Tibial nerve (tissue), 4 donors: ENCODE data around the gene NOC2L. TPM values are rescaled to one million over a fixed set of nuclear protein-coding genes. Genes with fewer than 3 reads are reported as not detected.

Experiments
- DNase-seq, 2 donors: peaks; one replicate each; pipeline ENCODE4 v3.0.0-alpha.2; 2019; ENCODE audit warnings: low spot score in 2 of 2
- H3K27ac ChIP-seq, 4 donors: fragments of 200-600 bp; sonication (generic) in 3 of 4; one replicate each; pipeline ENCODE4 v1.5.1; 2017 to 2019; ENCODE audit warnings: mild to moderate bottlenecking in 1 of 4
- H3K27me3 ChIP-seq, 2 donors: fragments of 200-600 bp; sonication (generic) in 1 of 2; one replicate each; pipeline versions ENCODE4 v1.5.1 to v1.6.0; 2017 to 2019
- H3K36me3 ChIP-seq, 3 donors: fragments of 200-600 bp; sonication (generic); one replicate each; pipeline ENCODE4 v1.5.1; 2018 to 2019
- H3K4me1 ChIP-seq, 4 donors: fragments of 200-600 bp; sonication (generic) in 3 of 4; one replicate each; pipeline ENCODE4 v1.5.1; 2017 to 2019
- H3K4me3 ChIP-seq, 4 donors: fragments of 200-600 bp; sonication (generic) in 3 of 4; one replicate each; pipeline ENCODE4 v1.5.1; 2017 to 2019; ENCODE audit warnings: mild to moderate bottlenecking in 1 of 4, moderate library complexity in 1 of 4
- H3K9me3 ChIP-seq, 4 donors: fragments of 200-600 bp; sonication (generic) in 3 of 4; one replicate each; pipeline ENCODE4 v1.5.1; 2017 to 2019
- CTCF ChIP-seq, 5 experiments: fragments of 200-600 bp in 3 of 5; fragments of 450-650 bp in 2 of 5; sonication (generic) in 3 of 5; IDR thresholded peaks; one replicate each; pipeline ENCODE4 v1.5.1; 2016 to 2019; ENCODE audit warnings: antibody characterized with exemption in 5 of 5, mild to moderate bottlenecking in 3 of 5, moderate library complexity in 2 of 5
- EP300 ChIP-seq, 2 donors: sonication (generic); formaldehyde crosslinking; IDR thresholded peaks; one replicate each; pipeline ENCODE4 v1.6.1; 2017; ENCODE audit warnings: antibody characterized with exemption in 2 of 2, mild to moderate bottlenecking in 1 of 2
- POLR2A ChIP-seq, 2 donors: fragments of 450-650 bp; IDR thresholded peaks; one replicate each; pipeline ENCODE4 v1.6.1; 2017; ENCODE audit warnings: antibody characterized with exemption in 2 of 2, mild to moderate bottlenecking in 2 of 2, moderate library complexity in 2 of 2
- WGBS, 2 donors: methylation state at CpG; one replicate each; pipeline ENCODE4 v1.1.5; 2018; 5-methylcytosine and 5-hydroxymethylcytosine counted together
- total RNA-seq, 4 donors: library from RNA; depleted of rRNA; stranded (reverse); fragments of >200 nt; gene quantifications; one replicate each; pipeline ENCODE4 v1.1.0, GENCODE V29; 2016

The NOC2L gene
- total RNA-seq, 4 donors from 2014 or later = 28.2 to 54.0 (median 46.4) TPM

GRCh38 chr1:930633-931138, 28.4 kb downstream of the NOC2L start:
- H3K27ac ChIP-seq = no peak overlapping the region
- peaks cover 0 to 55% of the 10 kb centered on the region in 2 donors for H3K27me3 ChIP-seq
- no peak for TF ChIP-seq POLR2A (IDR thresholded peaks at IDR 0.05)
- TF ChIP-seq CTCF (IDR thresholded peaks at IDR 0.05) = no peak
- TF ChIP-seq EP300 (IDR thresholded peaks at IDR 0.05) = no peak
- WGBS, 2 donors = 68 to 69% methylated on average over 10 to 14 of the region's 18 CpGs
- H3K9me3 ChIP-seq = no peaks in the 10 kb centered on the region
- H3K36me3 ChIP-seq = no peaks in the 10 kb centered on the region
- DNase-seq = no peak
- H3K4me3 ChIP-seq = no peak overlapping the region
- H3K4me1 ChIP-seq = peaks cover 0 to 15% (median 0%) of the 10 kb centered on the region in 4 donors

- TF ChIP-seq EP300 (IDR thresholded peaks at IDR 0.05) (no peak), POLR2A (IDR thresholded peaks at IDR 0.05) (no peak), CTCF (IDR thresholded peaks at IDR 0.05) (no peak)
- Histone ChIP-seq H3K27me3 (peaks cover 0 to 53% of the 10 kb centered on the region in 2 donors), H3K36me3 (no peaks in the 10 kb centered on the region), H3K9me3 (no peaks in the 10 kb centered on the region), H3K4me1 (peaks cover 0 to 14% (median 2%) of the 10 kb centered on the region in 4 donors), H3K4me3 (no peak overlapping the region), H3K27ac (no peak overlapping the region)
- 89 to 90% methylated on average over 35 to 36 of the region's 40 CpGs for WGBS, 2 donors
- DNase-seq = no peak
These were observed 29.1 kb downstream of the NOC2L start for GRCh38 chr1:929712-930632.

- H3K27ac ChIP-seq = no peak overlapping the region
- DNase-seq = no peak
- peaks cover 0 to 18% (median 5%) of the 10 kb centered on the region in 4 donors for H3K4me1 ChIP-seq
- TF ChIP-seq EP300 (IDR thresholded peaks at IDR 0.05) = no peak
- H3K9me3 ChIP-seq = no peaks in the 10 kb centered on the region
- WGBS, 2 donors = 70 to 80% methylated on average over 37 to 40 of the region's 40 CpGs
- H3K4me3 ChIP-seq = no peak overlapping the region
- no peaks in the 10 kb centered on the region for H3K36me3 ChIP-seq
- peaks cover 0 to 55% of the 10 kb centered on the region in 2 donors for H3K27me3 ChIP-seq
These were observed 30.0 kb downstream of the NOC2L start for GRCh38 chr1:928825-929661.

- 66 to 69% methylated on average over 9 to 10 of the region's 10 CpGs for WGBS, 2 donors
- H3K27me3 ChIP-seq = peaks cover 0 to 54% of the 10 kb centered on the region in 2 donors
These were observed 31.3 kb downstream of the NOC2L start for GRCh38 chr1:927748-928147.

More at GRCh38 chr1:927748-928147, 31.3 kb downstream of the NOC2L start:
- Histone ChIP-seq H3K36me3 (no peaks in the 10 kb centered on the region), H3K4me1 (peaks cover 0 to 30% (median 11%) of the 10 kb centered on the region in 4 donors), H3K27ac (no peak overlapping the region), H3K4me3 (no peak overlapping the region), H3K9me3 (no peaks in the 10 kb centered on the region)
- no peak for DNase-seq
- no peak for TF ChIP-seq CTCF (IDR thresholded peaks at IDR 0.05)
- TF ChIP-seq POLR2A (IDR thresholded peaks at IDR 0.05) = no peak
- no peak for TF ChIP-seq EP300 (IDR thresholded peaks at IDR 0.05)
